ACC112 (cell line): Measurements from ENCODE around the gene PREPL.
A peak's percentile ranks its signal among the peaks of the same experiment; 100 is the strongest.
"Not testable (repeated sequence)": the region's sequence is repeated elsewhere in the genome, so short reads cannot be mapped to it uniquely, and the experiment has no call there.

Experiments used
- H2AFZ ChIP-seq: fragments of 200-600 bp; sonication (generic); one replicate; pipeline ENCODE4 v1.6.0; 2017; ENCODE audit warnings: antibody characterized with exemption, low read length; ENCODE audit not compliant: unreplicated experiment
- H3K27ac ChIP-seq: fragments of 200-600 bp; sonication (generic); 2 replicates; pipeline ENCODE4 v1.5.1; 2014; ENCODE audit warnings: low read depth, mild to moderate bottlenecking, antibody characterized with exemption, low read length, moderate library complexity
- H3K27me3 ChIP-seq: fragments of 200-600 bp; sonication (generic); 2 replicates; pipeline ENCODE4 v1.6.1; 2014; ENCODE audit warnings: mild to moderate bottlenecking, antibody characterized with exemption, low read length, moderate library complexity, mixed read lengths; ENCODE audit not compliant: insufficient read depth
- H3K36me3 ChIP-seq: fragments of 200-600 bp; sonication (generic); 2 replicates; pipeline ENCODE4 v1.6.1; 2016; ENCODE audit warnings: mild to moderate bottlenecking, antibody characterized with exemption, low read length, moderate library complexity, mixed read lengths; ENCODE audit not compliant: insufficient read depth
- H3K4me1 ChIP-seq: fragments of 200-600 bp; sonication (generic); one replicate; pipeline ENCODE4 v1.6.1; 2016; ENCODE audit warnings: low read length, mixed read lengths; ENCODE audit not compliant: insufficient read depth, unreplicated experiment, control insufficient read depth
- H3K4me3 ChIP-seq: fragments of 200-600 bp; sonication (generic); 2 replicates; pipeline ENCODE4 v1.5.1; 2014; ENCODE audit warnings: mild to moderate bottlenecking, low read depth, low read length
- H3K79me2 ChIP-seq: fragments of 200-600 bp; sonication (generic); one replicate; pipeline ENCODE4 v1.6.0; 2016; ENCODE audit warnings: low read length; ENCODE audit not compliant: control insufficient read depth, unreplicated experiment, insufficient read depth

The PREPL gene

GRCh38 chr2:44361330-44362206 lies at the start of gene PREPL, which contains the start of gene CAMKMT:
Gene PREPL (minus strand): TSS chr2:44361494. CDS start chr2:44346342, 15,152 bp downstream.
Gene CAMKMT (plus strand): TSS chr2:44361947.
- Histone ChIP-seq H2AFZ (peak within 1 kb of the TSS; percentile 94), H3K79me2 (peaks cover 31% of the 10 kb centered on the region), H3K36me3 (no peaks in the 10 kb centered on the region), H3K4me3 (peak within 1 kb of the TSS; percentile 89), H3K4me1 (peaks cover 14% of the 10 kb centered on the region), H3K27me3 (no peaks in the 10 kb centered on the region), H3K27ac (peak within 1 kb of the TSS; percentile 96)

GRCh38 chr2:44398243-44398897 lies 37.1 kb upstream of the PREPL start:
- Histone ChIP-seq H3K4me3 (peak overlapping the region; percentile 82), H3K79me2 (no peaks in the 10 kb centered on the region), H3K36me3 (no peaks in the 10 kb centered on the region), H3K4me1 (peaks cover 5% of the 10 kb centered on the region), H3K27ac (no peak overlapping the region), H3K27me3 (no peaks in the 10 kb centered on the region), H2AFZ (peak overlapping the region; percentile 85)

GRCh38 chr2:44397447-44398175 lies 36.3 kb upstream of the PREPL start:
- Histone ChIP-seq H3K27ac (no peak overlapping the region), H3K4me3 (peak overlapping the region; percentile 82), H3K27me3 (no peaks in the 10 kb centered on the region), H3K79me2 (no peaks in the 10 kb centered on the region), H3K4me1 (peaks cover 5% of the 10 kb centered on the region), H2AFZ (peak overlapping the region; percentile 85), H3K36me3 (no peaks in the 10 kb centered on the region)

- no peaks in the 10 kb centered on the region for H3K27me3 ChIP-seq
- H3K4me3 ChIP-seq: no peak overlapping the region
- H3K27ac ChIP-seq: no peak overlapping the region
- no peaks in the 10 kb centered on the region for H3K79me2 ChIP-seq
- no peaks in the 10 kb centered on the region for H3K36me3 ChIP-seq
- no peaks in the 10 kb centered on the region for H3K4me1 ChIP-seq
- H2AFZ ChIP-seq: no peak overlapping the region
Observed at GRCh38 chr2:44392338-44392943, 31.1 kb upstream of the PREPL start.

DNA sequence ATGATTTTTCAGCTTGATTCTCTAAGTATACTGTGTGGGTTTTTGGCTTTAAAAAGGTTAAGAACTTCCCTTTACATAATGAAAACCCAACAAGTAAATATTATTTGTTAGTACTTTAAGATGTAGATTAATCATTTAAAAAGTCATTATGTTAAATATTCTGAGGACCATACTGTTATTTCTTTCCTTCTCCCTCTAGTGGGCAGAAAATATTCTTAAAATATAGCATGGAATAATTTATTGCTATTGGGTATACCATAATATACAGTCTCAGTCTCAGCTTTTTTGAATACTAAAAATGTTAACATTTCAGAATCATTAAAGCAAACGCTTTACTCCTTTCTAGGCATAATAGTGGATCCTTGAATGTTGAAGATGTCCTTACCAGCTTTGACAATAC lies 28.6 kb upstream of the PREPL start:
- Histone ChIP-seq H3K27ac (no peak overlapping the region), H3K79me2 (no peaks in the 10 kb centered on the region), H2AFZ (no peak overlapping the region), H3K4me1 (no peaks in the 10 kb centered on the region), H3K4me3 (no peak overlapping the region), H3K27me3 (no peaks in the 10 kb centered on the region), H3K36me3 (no peaks in the 10 kb centered on the region)

- no peaks in the 10 kb centered on the region for H3K36me3 ChIP-seq
- H3K4me1 ChIP-seq: no peaks in the 10 kb centered on the region
- H3K27me3 ChIP-seq: no peaks in the 10 kb centered on the region
- H3K27ac ChIP-seq: no peak overlapping the region
- no peaks in the 10 kb centered on the region for H3K79me2 ChIP-seq
- H3K4me3 ChIP-seq: no peak overlapping the region
- H2AFZ ChIP-seq: no peak overlapping the region
Observed at GRCh38 chr2:44388877-44389276, 27.6 kb upstream of the PREPL start.

GRCh38 chr2:44385226-44385625 lies 23.9 kb upstream of the PREPL start:
- H3K27me3 ChIP-seq, H3K27ac ChIP-seq, H3K36me3 ChIP-seq, H3K4me1 ChIP-seq, H2AFZ ChIP-seq, H3K79me2 ChIP-seq, H3K4me3 ChIP-seq: not testable (repeated sequence)

DNA sequence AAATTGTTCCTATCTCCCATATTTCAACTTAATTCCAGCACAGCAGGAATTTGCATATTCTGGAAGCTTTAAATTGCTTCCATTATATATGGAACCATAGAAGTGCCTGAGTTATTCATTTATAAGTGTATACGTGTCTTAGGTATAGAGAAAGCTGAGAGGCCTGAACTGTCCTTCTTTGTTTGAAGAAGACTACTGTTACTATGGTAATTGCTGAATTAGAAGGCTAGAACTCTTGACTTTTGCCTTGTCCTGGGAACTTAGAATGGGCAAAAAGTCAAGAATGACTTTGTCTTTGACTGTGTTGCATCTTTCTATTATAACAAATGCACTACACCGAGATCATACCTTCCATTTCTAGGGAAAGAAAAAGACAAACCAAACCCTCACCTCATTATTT lies 16.2 kb upstream of the PREPL start:
- Histone ChIP-seq H3K79me2 (no peaks in the 10 kb centered on the region), H3K4me3 (no peak overlapping the region), H3K27me3 (no peaks in the 10 kb centered on the region), H2AFZ (no peak overlapping the region), H3K4me1 (no peaks in the 10 kb centered on the region), H3K27ac (no peak overlapping the region), H3K36me3 (no peaks in the 10 kb centered on the region)

DNA sequence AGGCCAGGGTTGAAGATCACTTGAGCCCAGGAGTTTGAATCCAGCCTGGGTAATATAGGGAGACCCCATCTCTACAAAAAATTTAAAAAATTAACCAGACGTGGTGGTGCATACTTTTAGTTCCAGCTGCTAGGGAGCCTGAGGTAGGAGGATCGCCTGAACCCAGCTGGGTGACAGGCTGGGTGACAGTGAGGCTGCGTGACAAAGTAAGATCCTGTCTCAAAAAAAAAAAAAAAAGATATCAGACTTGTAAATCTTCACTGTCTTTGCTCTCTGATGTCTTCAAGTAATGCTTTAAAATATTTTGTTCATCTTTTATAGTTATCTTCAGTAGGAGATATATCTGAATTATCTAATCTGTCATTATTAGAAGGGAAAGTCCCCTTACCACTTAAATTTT lies 11.0 kb upstream of the PREPL start:
- Histone ChIP-seq H3K27me3 (no peaks in the 10 kb centered on the region), H3K4me3 (no peak overlapping the region)

GRCh38 chr2:44371445-44371844 lies 10.2 kb upstream of the PREPL start:
- Histone ChIP-seq H3K27me3 (no peaks in the 10 kb centered on the region), H3K4me1 (no peaks in the 10 kb centered on the region), H2AFZ (no peak overlapping the region), H3K36me3 (no peaks in the 10 kb centered on the region), H3K79me2 (no peaks in the 10 kb centered on the region), H3K27ac (no peak overlapping the region), H3K4me3 (no peak overlapping the region)

More for the DNA sequence above, 11.0 kb upstream of the PREPL start:
- H3K27ac ChIP-seq: no peak overlapping the region
- H2AFZ ChIP-seq: no peak overlapping the region
- H3K4me1 ChIP-seq: no peaks in the 10 kb centered on the region
- no peaks in the 10 kb centered on the region for H3K36me3 ChIP-seq
- no peaks in the 10 kb centered on the region for H3K79me2 ChIP-seq
